GM21515 (cell line): ENCODE results near the gene CRACR2A.

ENCODE experiments used
- ATAC-seq: cut with Tn5 transposase; IDR thresholded peaks from one replicate; pipeline ENCODE4 v1.9.1; 2021; ENCODE audit not compliant: unreplicated experiment

The CRACR2A gene

GRCh38 chr12:3685830-3686229 lies 67.1 kb downstream of the CRACR2A start:
- ATAC-seq = no peak

- ATAC-seq = no peak
Observed at GRCh38 chr12:3684449-3685051, 68.4 kb downstream of the CRACR2A start.

GRCh38 chr12:3683670-3684069 lies 69.2 kb downstream of the CRACR2A start:
- ATAC-seq = no peak

GRCh38 chr12:3681595-3682061 lies 71.3 kb downstream of the CRACR2A start:
- no peak for ATAC-seq

- no peak for ATAC-seq
Observed at GRCh38 chr12:3680919-3681594, 71.9 kb downstream of the CRACR2A start.

GRCh38 chr12:3679831-3680230 lies 73.1 kb downstream of the CRACR2A start:
- ATAC-seq = no peak

GRCh38 chr12:3677609-3678008 lies 75.3 kb downstream of the CRACR2A start:
- ATAC-seq = no peak

- no peak for ATAC-seq
Observed at GRCh38 chr12:3673981-3674708, 78.8 kb downstream of the CRACR2A start.

- ATAC-seq = no peak
Observed at GRCh38 chr12:3672113-3672509, 80.8 kb downstream of the CRACR2A start.

- ATAC-seq = no peak
Observed at GRCh38 chr12:3671330-3672112, 81.4 kb downstream of the CRACR2A start.

GRCh38 chr12:3670083-3670620 lies 82.8 kb downstream of the CRACR2A start:
- ATAC-seq = no peak

- ATAC-seq = no peak
Observed at GRCh38 chr12:3669594-3669993, 83.3 kb downstream of the CRACR2A start.

GRCh38 chr12:3668479-3669165 lies 84.3 kb downstream of the CRACR2A start:
- no peak for ATAC-seq

- ATAC-seq = no peak
Observed at GRCh38 chr12:3667485-3667884, 85.4 kb downstream of the CRACR2A start.

- no peak for ATAC-seq
Observed at GRCh38 chr12:3666441-3666840, 86.5 kb downstream of the CRACR2A start.

GRCh38 chr12:3662521-3662921 lies 90.4 kb downstream of the CRACR2A start:
- no peak for ATAC-seq

- ATAC-seq = no peak
Observed at GRCh38 chr12:3661028-3661427, 91.9 kb downstream of the CRACR2A start.

GRCh38 chr12:3658327-3659163 lies 94.4 kb downstream of the CRACR2A start:
- no peak for ATAC-seq

GRCh38 chr12:3656946-3657622 lies 95.8 kb downstream of the CRACR2A start:
- no peak for ATAC-seq
